OCI-LY7 (cell line): ENCODE results near the gene SLC22A16. TPM values are rescaled to one million over a fixed set of nuclear protein-coding genes. Genes with fewer than 3 reads are reported as not detected.

Experiments used
- BruUV-seq: library from RNA; stranded (reverse); fragments of 400-500 nt; replicated peaks from 2 replicates; lab custom pipeline; 2021; lab: Mats Ljungman, UMichigan
- CTCF ChIA-PET: fragments of 300-600 bp; sonication (Branson Sonifier 250); formaldehyde crosslinking; loops from one replicate; lab custom pipeline; 2022; ENCODE audit warnings: antibody characterized with exemption; ENCODE audit not compliant: unreplicated experiment; lab: Charles Lee
- POLR2A ChIA-PET: fragments of 300-600 bp; sonication (Branson Sonifier 250); formaldehyde crosslinking; loops from one replicate; lab custom pipeline; 2022; ENCODE audit warnings: antibody characterized with exemption; lab: Charles Lee
- DNase-seq: peaks from one replicate; pipeline ENCODE4 v3.0.0-alpha.2; 2015; ENCODE audit warnings: low spot score
- H2AFZ ChIP-seq: fragments of 200-600 bp; sonication (generic), shearing (Covaris generic); 2 replicates; pipeline ENCODE4 v1.6.1; 2014; ENCODE audit warnings: mild to moderate bottlenecking, antibody characterized with exemption, low read length, moderate library complexity
- H3K27ac ChIP-seq: fragments of 200-600 bp; sonication (generic); 2 replicates; pipeline ENCODE4 v1.5.1; 2014; ENCODE audit warnings: mixed run types, low read depth, mild to moderate bottlenecking, moderate library complexity, low read length, inconsistent platforms; ENCODE audit not compliant: poor library complexity, severe bottlenecking
- H3K36me3 ChIP-seq: fragments of 200-600 bp; sonication (generic); 2 replicates; pipeline ENCODE4 v1.6.1; 2014; ENCODE audit warnings: mild to moderate bottlenecking, antibody characterized with exemption, low read length, moderate library complexity, mixed read lengths; ENCODE audit not compliant: insufficient read depth
- H3K4me1 ChIP-seq: fragments of 200-600 bp; sonication (generic); 2 replicates; pipeline ENCODE4 v1.5.1; 2014; ENCODE audit warnings: mild to moderate bottlenecking, low read length; ENCODE audit not compliant: insufficient read depth, poor library complexity, severe bottlenecking
- H3K4me2 ChIP-seq: fragments of 200-600 bp; sonication (generic); 2 replicates; pipeline ENCODE4 v1.6.1; 2014; ENCODE audit warnings: mild to moderate bottlenecking, low read length
- H3K4me3 ChIP-seq: fragments of 200-600 bp; sonication (generic); 2 replicates; pipeline ENCODE4 v1.5.1; 2014; ENCODE audit warnings: mild to moderate bottlenecking, low read depth, low read length; ENCODE audit not compliant: poor library complexity, severe bottlenecking
- H3K79me2 ChIP-seq: fragments of 200-600 bp; sonication (generic); 2 replicates; pipeline ENCODE4 v1.6.1; 2016; ENCODE audit warnings: low read depth, mild to moderate bottlenecking, low read length, moderate library complexity, mixed read lengths; ENCODE audit not compliant: insufficient read depth
- H3K9me2 ChIP-seq: fragments of 200-600 bp; sonication (generic); 2 replicates; pipeline ENCODE4 v1.6.1; 2016; ENCODE audit warnings: mild to moderate bottlenecking, low read length, mixed read lengths; ENCODE audit not compliant: insufficient read depth
- H3K9me3 ChIP-seq: fragments of 200-600 bp; sonication (generic); 2 replicates; pipeline ENCODE4 v1.6.1; 2014; ENCODE audit warnings: mild to moderate bottlenecking, mixed run types, low read length, mixed read lengths
- H4K20me1 ChIP-seq: fragments of 200-600 bp; sonication (generic); 2 replicates; pipeline ENCODE4 v1.6.1; 2014; ENCODE audit warnings: mild to moderate bottlenecking, antibody characterized with exemption, low read length, moderate library complexity, mixed read lengths; ENCODE audit not compliant: insufficient read depth
- CTCF ChIP-seq: fragments of 200-600 bp; sonication (generic); conservative IDR thresholded peaks from 2 replicates; pipeline ENCODE4 v1.5.1; 2014; ENCODE audit warnings: mild to moderate bottlenecking, antibody characterized with exemption, low read length, moderate library complexity, mixed read lengths
- EZH2phosphoT487 ChIP-seq: fragments of 200-600 bp; sonication (generic); IDR thresholded peaks from 2 replicates; pipeline ENCODE4 v1.6.1; 2018; ENCODE audit warnings: low read depth, borderline replicate concordance, mild to moderate bottlenecking, mixed run types, antibody characterized with exemption, low read length, moderate library complexity, mixed read lengths
- intact Hi-C: fragments of 100-400 bp; cut with micrococcal nuclease; formaldehyde crosslinking; loops from one replicate; pipeline ENCODE4 v1.10.0; 2022; ENCODE audit not compliant: unreplicated experiment
- total RNA-seq, 2 experiments: library from RNA; depleted of rRNA in 1 of 2; stranded (reverse); fragments of >200 nt in 1 of 2; shearing (Covaris generic) in 1 of 2; gene quantifications; 2 replicates each; pipeline ENCODE4 v1.2.3, GENCODE V29; 2014 to 2022

The SLC22A16 gene
- total RNA-seq, 2 experiments from 2014 or later, result not detected

- ChIA-PET CTCF (no interaction called here), POLR2A (no interaction called here)
- TF ChIP-seq CTCF, result no peak
- no peak for TF ChIP-seq EZH2phosphoT487
- Histone ChIP-seq H3K9me3 (no peaks in the 10 kb centered on the region), H3K4me3 (no peak overlapping the region), H3K4me2 (no peak overlapping the region), H3K27ac (no peak overlapping the region), H3K79me2 (no peaks in the 10 kb centered on the region), H2AFZ (no peak overlapping the region), H3K9me2 (no peaks in the 10 kb centered on the region), H3K4me1 (no peaks in the 10 kb centered on the region), H3K36me3 (no peaks in the 10 kb centered on the region), H4K20me1 (no peaks in the 10 kb centered on the region)
- intact Hi-C loops, result no loop called here
- no TSS peak for BruUV-seq
- no peak for DNase-seq
Observed at GRCh38 chr6:110400208-110400607, 76.2 kb downstream of the SLC22A16 start.

GRCh38 chr6:110399219-110400071 lies 77.0 kb downstream of the SLC22A16 start:
- intact Hi-C loops, result no loop called here
- CTCF ChIA-PET, result no interaction called here
- Histone ChIP-seq H2AFZ (no peak overlapping the region), H3K4me3 (no peak overlapping the region), H4K20me1 (no peaks in the 10 kb centered on the region), H3K79me2 (no peaks in the 10 kb centered on the region), H3K4me1 (no peaks in the 10 kb centered on the region), H3K4me2 (no peak overlapping the region), H3K36me3 (no peaks in the 10 kb centered on the region), H3K9me2 (no peaks in the 10 kb centered on the region), H3K9me3 (no peaks in the 10 kb centered on the region), H3K27ac (no peak overlapping the region)
- BruUV-seq, result no TSS peak
- TF ChIP-seq CTCF, result no peak
- TF ChIP-seq EZH2phosphoT487, result no peak
- POLR2A ChIA-PET, result no interaction called here
- no peak for DNase-seq

- intact Hi-C loops, result no loop called here
- H3K4me2 ChIP-seq, result no peak overlapping the region
- CTCF ChIA-PET, result no interaction called here
Observed at GRCh38 chr6:110398778-110399177, 77.6 kb downstream of the SLC22A16 start.

More at GRCh38 chr6:110398778-110399177, 77.6 kb downstream of the SLC22A16 start:
- H3K9me2 ChIP-seq, result no peaks in the 10 kb centered on the region
- DNase-seq, result no peak
- no peak for TF ChIP-seq EZH2phosphoT487
- no peak overlapping the region for H3K27ac ChIP-seq
- H3K36me3 ChIP-seq, result no peaks in the 10 kb centered on the region
- no peaks in the 10 kb centered on the region for H4K20me1 ChIP-seq
- BruUV-seq, result no TSS peak
- POLR2A ChIA-PET, result no interaction called here
- no peaks in the 10 kb centered on the region for H3K79me2 ChIP-seq
- H3K9me3 ChIP-seq, result no peaks in the 10 kb centered on the region
- no peaks in the 10 kb centered on the region for H3K4me1 ChIP-seq
- H2AFZ ChIP-seq, result no peak overlapping the region
- no peak overlapping the region for H3K4me3 ChIP-seq
